Fibroblast of skin of left quadriceps (primary cell): ENCODE measurements around the gene ELMOD3.
"Not testable (repeated sequence)": the region's sequence is repeated elsewhere in the genome, so short reads cannot be mapped to it uniquely, and the experiment has no call there.

Experiments used
- DNase-seq, 2 experiments: peaks; one replicate each; pipeline ENCODE4 v3.0.0-alpha.2; 2013; ENCODE audit warnings: low read depth in 2 of 2

ELMOD3 gene

GRCh38 chr2:85354286-85355072, at the start of gene ELMOD3, which contains the start of gene RETSAT:
ELMOD3 (plus strand) TSS chr2:85354769; CDS start chr2:85357199, 2,430 bp downstream.
RETSAT (minus strand) TSS chr2:85354528; CDS start chr2:85354507, 21 bp downstream.
- DNase-seq = peak; percentile 99

GRCh38 chr2:85307527-85307897, 47.1 kb upstream of the ELMOD3 start:
- DNase-seq = no peak

GRCh38 chr2:85308201-85308600, 46.4 kb upstream of the ELMOD3 start:
- DNase-seq = no peak

- DNase-seq = no peak
Measured at GRCh38 chr2:85308896-85309555, 45.5 kb upstream of the ELMOD3 start.

- no peak for DNase-seq
Measured at GRCh38 chr2:85309699-85310321, 44.8 kb upstream of the ELMOD3 start.

- DNase-seq = no peak
Measured at GRCh38 chr2:85310330-85310729, 44.2 kb upstream of the ELMOD3 start.

GRCh38 chr2:85312404-85312803, 42.2 kb upstream of the ELMOD3 start:
- DNase-seq = no peak

- no peak for DNase-seq
Measured at GRCh38 chr2:85314884-85315242, 39.7 kb upstream of the ELMOD3 start.

- not testable (repeated sequence) for DNase-seq
Measured at GRCh38 chr2:85315921-85316320, 38.6 kb upstream of the ELMOD3 start.

- DNase-seq = peak; percentile 64 to 65
Measured at GRCh38 chr2:85318222-85319074, 36.1 kb upstream of the ELMOD3 start.

- no peak for DNase-seq
Measured at GRCh38 chr2:85319796-85320195, 34.8 kb upstream of the ELMOD3 start.

- no peak for DNase-seq
Measured at GRCh38 chr2:85323351-85323987, 31.1 kb upstream of the ELMOD3 start.

GRCh38 chr2:85323988-85324367, 30.6 kb upstream of the ELMOD3 start:
- not testable (repeated sequence) for DNase-seq

- DNase-seq = no peak
Measured at GRCh38 chr2:85324639-85325465, 29.7 kb upstream of the ELMOD3 start.

- DNase-seq = no peak
Measured at GRCh38 chr2:85325466-85325811, 29.1 kb upstream of the ELMOD3 start.

GRCh38 chr2:85326406-85327159, 28.0 kb upstream of the ELMOD3 start:
- no peak for DNase-seq

- no peak for DNase-seq
Measured at GRCh38 chr2:85327160-85327821, 27.3 kb upstream of the ELMOD3 start.

GRCh38 chr2:85327822-85328617, 26.5 kb upstream of the ELMOD3 start, which contains the start of gene TGOLN2:
TGOLN2 (minus strand) TSS chr2:85327989; CDS start chr2:85327962, 27 bp downstream.
- DNase-seq = peak; percentile 77 to 82
